ENCODE results near the gene CDKL1.
"Not testable (repeated sequence)": the region's sequence is repeated elsewhere in the genome, so short reads cannot be mapped to it uniquely, and the experiment has no call there.

The CDKL1 gene

DNA sequence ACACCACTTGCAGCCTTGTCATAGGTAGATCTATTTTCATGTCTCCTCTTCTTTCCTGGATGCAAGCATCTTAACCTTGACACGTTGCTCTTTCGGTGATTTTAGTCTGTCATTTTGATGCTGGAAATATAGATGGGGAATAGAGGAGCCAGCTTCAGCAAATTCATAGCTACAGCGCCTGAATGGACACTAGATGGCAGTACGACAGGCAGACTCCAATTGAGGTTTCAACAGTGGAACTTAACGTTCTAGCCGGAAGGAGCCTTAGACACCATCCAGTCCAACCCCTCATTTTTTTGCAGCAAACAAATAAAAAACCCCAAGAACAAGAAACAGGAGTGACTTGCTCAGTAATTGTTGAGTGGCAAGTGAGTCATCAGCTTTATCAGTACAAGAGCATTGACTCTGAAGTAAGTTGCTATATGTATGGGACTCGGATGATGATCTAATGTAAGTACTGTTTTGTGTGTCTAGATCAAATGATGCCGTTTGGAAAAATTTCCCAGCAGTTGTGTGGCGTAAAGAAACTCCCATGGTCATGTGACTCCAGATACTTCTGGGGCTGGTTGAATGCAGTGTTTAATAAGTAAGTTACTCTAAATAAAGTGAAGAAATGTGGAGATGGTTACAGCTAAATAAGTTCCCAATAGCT, 75.5 kb downstream of the CDKL1 start:
- DNase-seq, result peak; percentile 92

DNA sequence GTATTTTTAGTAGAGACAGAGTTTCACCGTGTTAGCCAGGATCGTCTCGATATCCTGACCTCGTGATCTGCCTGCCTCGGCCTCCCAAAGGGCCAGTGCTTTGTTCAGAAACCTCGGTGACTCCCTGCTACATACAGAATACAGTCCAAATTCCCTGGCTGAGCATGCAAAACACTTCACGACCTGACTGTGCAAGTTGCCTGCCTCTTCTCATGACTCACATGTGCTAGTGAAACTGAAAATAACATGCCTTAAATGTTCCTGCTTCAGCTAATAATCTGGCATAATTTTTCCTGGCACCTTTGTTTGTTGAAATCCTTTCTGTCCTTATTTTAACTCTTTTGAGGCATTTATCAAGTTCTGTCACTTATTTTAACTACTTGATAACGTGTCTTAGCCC, 76.4 kb downstream of the CDKL1 start:
- peak; percentile 59 for DNase-seq

DNA sequence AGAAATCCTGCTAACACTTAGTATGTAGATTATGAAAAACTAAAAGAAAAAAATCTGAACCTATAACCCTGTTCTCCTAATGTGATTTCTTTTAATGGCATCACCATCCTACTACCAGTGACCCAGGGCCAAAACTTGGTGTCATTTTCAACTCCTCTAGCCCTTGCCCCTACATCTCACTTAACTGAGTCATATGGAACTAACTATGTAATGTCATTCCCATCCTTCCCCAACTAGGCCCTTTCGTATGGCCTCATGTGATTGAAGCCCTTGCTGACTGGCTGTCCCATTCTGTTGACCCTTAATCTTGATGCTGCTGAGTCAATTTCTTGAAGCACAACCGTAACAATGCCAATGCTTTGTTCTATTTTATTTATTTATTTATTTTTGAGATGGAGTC, 77.0 kb downstream of the CDKL1 start:
- DNase-seq, result no peak

- no peak for DNase-seq
Measured at GRCh38 chr14:50319293-50319692, 77.4 kb downstream of the CDKL1 start.

DNA sequence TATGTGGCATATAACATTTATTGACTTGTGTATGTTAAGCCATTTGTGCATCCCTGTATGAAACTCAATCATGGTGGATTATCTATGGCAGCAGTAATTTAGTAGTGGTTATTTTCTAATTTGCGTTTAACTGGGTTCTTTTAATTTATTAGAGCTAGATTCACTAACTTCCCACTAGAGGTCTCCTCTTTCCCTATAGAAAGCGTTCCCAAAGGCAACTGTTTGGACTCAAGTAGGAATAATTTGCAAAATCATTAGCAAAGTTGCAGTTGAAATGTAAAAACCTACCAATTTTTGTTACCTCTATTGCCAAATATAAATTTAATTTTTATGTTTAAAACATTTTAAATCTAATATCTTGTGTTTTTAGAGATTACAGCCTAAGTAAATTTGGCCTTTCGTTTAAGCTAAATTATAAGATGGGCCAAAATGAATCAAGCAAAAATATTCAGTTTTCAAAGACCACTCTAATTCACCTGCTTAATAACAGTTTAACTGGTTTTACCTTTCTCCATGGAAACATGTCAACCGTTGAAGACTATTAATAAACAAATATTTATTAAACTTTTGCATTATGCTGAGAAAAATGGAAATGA, 78.6 kb downstream of the CDKL1 start:
- DNase-seq, result peak; percentile 43

DNA sequence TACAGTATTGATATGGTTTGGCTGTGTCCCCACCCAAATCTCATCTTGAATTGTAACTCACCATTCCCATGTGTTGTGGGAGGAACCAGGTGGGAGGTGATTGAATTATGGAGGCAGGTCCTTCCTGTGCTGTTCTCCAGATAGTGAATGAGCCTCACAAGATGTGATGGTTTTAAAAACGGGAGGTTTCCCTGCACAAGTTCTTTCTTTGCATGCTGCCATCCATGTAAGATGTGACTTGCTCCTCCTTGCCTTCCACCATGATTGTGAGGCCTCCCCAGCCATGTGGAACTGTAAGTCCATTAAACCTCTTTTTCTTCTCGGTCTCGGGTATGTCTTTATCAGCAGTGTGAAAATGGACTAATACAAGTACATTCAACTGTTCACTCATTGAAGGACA, 82.6 kb downstream of the CDKL1 start:
- DNase-seq, result not testable (repeated sequence)

DNA sequence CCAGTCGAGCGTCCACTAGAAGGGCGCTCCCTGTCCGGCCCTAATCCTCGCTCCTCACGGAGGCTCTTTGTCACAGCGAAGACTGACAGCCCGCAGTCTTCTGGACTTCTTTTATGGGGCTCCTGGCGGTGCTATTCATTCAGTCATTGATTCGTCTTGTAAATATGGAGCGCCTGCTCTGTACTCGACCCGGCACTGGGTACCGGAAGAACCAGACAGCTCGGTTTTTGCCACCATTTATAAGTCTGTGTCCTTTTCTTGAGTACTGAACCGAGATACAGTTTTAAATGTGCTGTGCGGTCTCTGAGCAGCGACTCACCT, 84.0 kb downstream of the CDKL1 start:
- no peak for DNase-seq

DNA sequence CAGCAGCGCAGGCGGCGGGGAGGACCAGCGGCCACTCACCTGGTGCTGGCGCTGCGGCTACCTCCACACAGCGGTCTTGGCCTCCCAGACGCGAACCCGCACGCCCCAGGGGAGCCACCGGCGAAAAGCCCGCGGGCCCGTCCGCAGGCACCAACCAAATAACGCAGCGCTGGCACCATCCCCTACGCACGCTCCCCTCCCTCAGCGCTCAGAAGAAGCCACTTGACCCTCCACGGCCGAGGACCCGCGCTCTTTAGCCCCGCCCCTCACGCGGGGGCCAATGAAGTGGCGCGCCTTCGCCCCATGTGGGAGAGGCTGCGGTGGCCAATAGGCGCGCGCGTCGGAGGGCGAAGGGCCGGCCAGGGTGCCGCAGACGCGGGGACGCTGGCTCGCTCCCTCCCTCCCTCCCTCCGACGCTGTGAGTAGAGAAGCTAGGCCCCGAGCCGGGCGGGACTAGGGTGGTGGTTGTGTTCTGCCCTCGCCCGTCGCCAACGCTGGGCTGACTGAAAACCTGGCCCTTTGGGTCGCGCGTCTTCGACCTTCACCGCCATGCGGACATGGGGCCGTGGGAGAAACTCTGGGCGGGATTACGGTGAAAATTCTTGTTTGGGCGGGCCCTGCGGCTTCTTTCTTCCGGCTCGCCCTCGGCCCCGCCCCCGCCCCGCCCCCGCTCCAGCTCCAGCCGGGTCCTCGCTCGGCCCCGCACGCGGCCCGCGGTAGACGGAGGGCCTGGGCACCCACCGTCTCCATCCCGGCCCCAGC, 84.5 kb downstream of the CDKL1 start, which contains the start of the genes DMAC2L and L2HGDH:
Gene DMAC2L, plus strand, starts transcription at position 353 of the 762 bp plus-strand sequence. CDS start 9,164 bp downstream, outside the sequence.
Gene L2HGDH, minus strand, starts transcription at position 258 of the 762 bp plus-strand sequence. Its CDS starts 79 bp downstream, at position 179.
- DNase-seq, result peak; percentile 94

DNA sequence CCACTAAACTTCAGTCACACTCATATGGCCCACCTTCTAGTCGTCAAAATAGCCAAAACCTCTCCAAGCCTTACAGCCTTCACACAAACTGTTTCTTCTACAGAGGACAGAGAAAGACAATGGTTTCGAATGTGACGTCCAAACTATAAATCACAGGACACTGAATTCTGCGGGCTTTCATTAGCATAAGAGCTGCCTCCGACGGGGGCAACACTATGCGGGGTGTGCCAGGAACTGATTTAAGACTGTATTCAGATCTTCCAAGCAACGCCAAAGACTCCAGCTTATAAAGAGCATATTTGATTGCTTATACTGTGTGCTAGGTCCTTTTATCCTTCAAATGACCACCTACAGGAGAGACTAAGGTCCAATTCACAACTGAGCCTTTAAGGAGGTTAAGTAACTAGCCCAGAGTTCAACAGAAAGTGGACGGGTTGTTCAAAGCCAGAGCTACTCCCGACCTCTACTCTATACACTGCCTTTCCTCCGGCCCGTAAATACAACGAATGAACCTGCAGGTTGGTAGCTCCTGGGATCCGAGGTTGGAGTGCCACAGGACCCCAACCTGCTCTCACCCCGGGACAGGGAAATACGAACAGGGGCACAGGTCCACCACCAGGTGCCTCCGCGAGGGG, 85.2 kb downstream of the CDKL1 start:
- no peak for DNase-seq

DNA sequence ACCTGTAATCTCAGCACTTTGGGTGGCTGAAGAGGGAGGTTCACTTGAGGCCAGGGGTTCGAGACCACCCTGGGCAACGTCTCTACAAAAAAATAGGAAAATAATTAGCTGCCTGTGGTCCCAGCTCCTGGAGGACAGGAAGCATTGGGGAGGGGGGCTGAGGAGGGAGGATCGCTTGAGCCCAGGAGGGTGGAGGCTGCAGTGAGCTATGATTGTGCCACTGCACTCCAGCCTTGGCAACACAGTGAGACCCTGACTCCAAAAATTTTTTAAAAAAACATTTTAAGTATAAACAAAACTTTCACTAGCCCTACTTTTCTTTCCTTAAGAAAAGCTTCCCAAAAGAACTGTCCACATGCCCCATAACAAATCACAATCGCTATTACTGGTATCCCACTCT, 86.2 kb downstream of the CDKL1 start:
- no peak for DNase-seq

GRCh38 chr14:50308363-50308915, 88.2 kb downstream of the CDKL1 start:
- no peak for DNase-seq

DNA sequence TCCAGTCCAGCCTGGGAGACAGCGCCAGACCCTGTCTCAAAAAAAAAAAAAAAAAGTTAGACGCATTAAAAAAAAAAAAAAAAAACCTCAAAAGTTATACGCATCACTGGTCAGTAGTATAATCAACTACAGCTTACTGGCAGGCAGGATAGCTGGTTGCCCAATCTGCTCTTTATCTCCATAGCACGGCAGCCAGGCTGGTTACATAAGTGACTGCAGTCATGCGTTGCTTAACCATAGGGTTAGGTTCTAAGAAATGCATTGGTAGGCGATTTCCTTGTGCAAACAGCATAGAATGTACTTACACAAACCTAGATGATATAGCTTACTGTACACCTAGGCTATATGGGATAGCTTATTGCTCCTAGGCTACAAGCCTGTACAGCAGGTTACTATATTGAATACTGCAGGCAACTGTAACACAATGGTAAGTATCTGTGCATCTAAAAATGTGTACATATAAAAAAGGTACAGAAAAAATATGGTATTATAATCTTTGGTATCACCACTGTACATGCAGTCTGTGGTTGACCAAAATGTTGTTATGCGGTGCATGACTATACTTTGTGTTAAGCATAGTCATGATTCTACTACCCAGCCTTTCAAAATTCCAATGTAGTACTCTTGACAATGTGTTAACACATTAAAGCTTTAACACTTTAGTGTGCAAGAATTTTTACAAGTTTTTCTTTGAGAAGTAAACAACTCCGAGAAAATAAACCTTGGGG, 92.8 kb downstream of the CDKL1 start:
- peak; percentile 4 for DNase-seq

GRCh38 chr14:50301914-50302313, 94.8 kb downstream of the CDKL1 start:
- DNase-seq, result no peak

DNA sequence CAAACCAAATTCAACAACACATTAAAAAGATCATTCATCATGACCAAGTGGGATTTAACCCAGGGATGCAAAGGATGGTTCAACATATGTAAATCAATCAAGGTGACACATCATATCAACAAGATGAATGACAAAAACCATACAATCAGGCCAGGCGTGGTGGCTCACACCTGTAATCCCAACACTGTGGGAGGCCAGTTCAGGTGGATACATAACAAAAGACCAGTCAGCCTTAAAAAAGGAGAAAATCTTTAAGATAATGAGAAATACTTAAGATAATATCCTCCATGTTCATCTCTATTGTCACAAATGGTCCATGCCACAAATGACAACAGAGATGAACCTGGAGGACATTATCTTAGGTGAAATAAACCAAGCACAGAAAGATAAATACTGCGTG, 97.1 kb downstream of the CDKL1 start:
- no peak for DNase-seq

- no peak for DNase-seq
Measured at GRCh38 chr14:50290306-50290705, 106.4 kb downstream of the CDKL1 start.

- DNase-seq, result no peak
Measured at GRCh38 chr14:50288146-50288545, 108.5 kb downstream of the CDKL1 start.

- no peak for DNase-seq
Measured at GRCh38 chr14:50285861-50286260, 110.8 kb downstream of the CDKL1 start.
